GM18951 (cell line): Measurements from ENCODE around the gene IMMP2L.

Experiments used
- POLR2A ChIP-seq: IDR thresholded peaks from 4 replicates; pipeline ENCODE4 v1.6.1; 2011; ENCODE audit warnings: mild to moderate bottlenecking; ENCODE audit not compliant: insufficient read length, insufficient read depth; ENCODE audit errors: extremely low read depth
- in situ Hi-C: fragments of 300-500 bp; cut with MboI; formaldehyde crosslinking; loops from one replicate; pipeline ENCODE4 v1.12.0; 2022; ENCODE audit warnings: low sequenced_read_pairs, mixed read lengths, inconsistent platforms; ENCODE audit not compliant: unreplicated experiment

The IMMP2L gene

DNA sequence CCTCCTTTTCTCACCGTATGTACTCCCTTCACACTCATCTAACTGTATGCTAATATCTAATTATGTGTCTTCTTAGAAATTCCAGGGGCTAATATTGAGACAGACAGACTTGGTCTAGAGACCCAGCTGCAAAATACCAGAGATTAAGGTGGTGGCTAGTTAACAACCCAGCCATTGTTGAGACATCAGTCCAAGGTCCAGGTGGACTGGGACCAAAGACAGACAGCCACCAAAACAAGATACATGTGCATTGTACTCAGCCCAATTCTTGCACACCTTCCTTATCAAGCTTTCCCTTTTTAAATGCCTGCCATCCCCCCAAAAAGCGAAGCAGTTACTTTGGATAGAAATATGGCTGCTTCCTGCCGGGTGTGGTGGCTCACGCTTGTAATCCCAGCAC is 514.7 kb downstream of the IMMP2L start:
- in situ Hi-C loops: no loop called here
- no peak for TF ChIP-seq POLR2A

GRCh38 chr7:111045449-111045848 is 516.8 kb downstream of the IMMP2L start:
- TF ChIP-seq POLR2A: no peak

GRCh38 chr7:111043561-111043960 is 518.7 kb downstream of the IMMP2L start:
- in situ Hi-C loops: no loop called here
- TF ChIP-seq POLR2A: no peak

More at GRCh38 chr7:111045449-111045848, 516.8 kb downstream of the IMMP2L start:
- in situ Hi-C loops: no loop called here

DNA sequence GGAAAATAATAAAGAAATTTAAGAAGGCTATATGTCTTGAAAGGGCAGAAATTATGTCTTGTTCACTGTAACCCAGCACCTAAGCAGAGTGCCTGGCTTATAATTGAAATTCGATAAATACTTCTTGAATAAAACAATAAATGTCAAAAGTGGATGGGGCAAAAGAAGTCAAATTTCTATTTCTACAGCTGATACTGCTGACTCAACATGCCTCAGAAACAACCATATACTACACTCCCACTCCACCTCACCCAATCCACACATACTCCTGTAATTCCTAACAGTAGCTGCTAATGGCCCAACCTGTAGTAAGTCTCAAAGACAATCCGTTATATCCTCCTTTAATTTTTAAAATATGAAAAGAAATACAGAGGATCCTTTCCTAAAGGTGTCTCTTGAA is 519.5 kb downstream of the IMMP2L start:
- in situ Hi-C loops: no loop called here
- no peak for TF ChIP-seq POLR2A

GRCh38 chr7:111041577-111041976 is 520.7 kb downstream of the IMMP2L start:
- in situ Hi-C loops: no loop called here
- no peak for TF ChIP-seq POLR2A

DNA sequence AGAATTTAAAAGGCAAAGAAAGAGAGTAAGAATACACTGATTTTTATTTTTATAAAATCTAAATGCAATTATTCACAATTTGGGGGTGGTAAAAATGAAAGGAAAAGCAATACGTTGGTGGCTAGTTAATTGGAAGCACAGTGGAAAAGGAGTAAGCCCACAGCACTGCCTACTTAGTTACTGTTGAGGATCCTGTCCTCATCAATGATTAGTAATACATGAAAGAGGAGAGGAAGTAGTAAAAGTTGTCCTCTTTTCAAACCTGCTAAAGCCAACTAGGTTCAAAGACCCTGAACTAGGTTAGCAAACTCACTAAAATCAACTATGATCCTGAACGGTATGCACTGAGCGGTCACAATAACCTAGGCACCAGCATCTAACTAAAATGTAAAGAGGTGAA is 524.1 kb downstream of the IMMP2L start:
- TF ChIP-seq POLR2A: no peak
- in situ Hi-C loops: no loop called here

DNA sequence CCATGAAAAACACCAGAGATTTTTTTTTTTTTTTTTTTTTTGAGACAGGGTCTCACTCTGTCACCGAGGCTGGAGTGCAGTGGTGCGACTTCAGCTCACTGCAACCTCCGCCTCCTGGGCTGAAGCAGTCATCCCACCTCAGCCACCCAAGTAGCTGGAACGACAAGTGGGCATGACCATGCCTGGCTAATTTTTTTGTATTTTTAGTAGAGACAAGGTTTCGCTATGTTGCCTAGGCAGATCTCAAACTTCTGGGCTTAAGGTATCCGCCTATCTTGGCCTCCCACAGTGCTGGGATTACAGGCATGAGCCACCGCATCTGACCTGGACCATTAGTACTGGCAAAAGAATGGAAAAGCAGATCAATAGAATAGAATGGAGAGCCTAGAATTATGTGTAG is 530.4 kb downstream of the IMMP2L start:
- in situ Hi-C loops: no loop called here

GRCh38 chr7:111030336-111030735 is 532.0 kb downstream of the IMMP2L start:
- in situ Hi-C loops: no loop called here

More for the DNA sequence above, 530.4 kb downstream of the IMMP2L start:
- no peak for TF ChIP-seq POLR2A

GRCh38 chr7:111029574-111030251 is 532.6 kb downstream of the IMMP2L start:
- in situ Hi-C loops: no loop called here
- no peak for TF ChIP-seq POLR2A

More at GRCh38 chr7:111030336-111030735, 532.0 kb downstream of the IMMP2L start:
- no peak for TF ChIP-seq POLR2A

DNA sequence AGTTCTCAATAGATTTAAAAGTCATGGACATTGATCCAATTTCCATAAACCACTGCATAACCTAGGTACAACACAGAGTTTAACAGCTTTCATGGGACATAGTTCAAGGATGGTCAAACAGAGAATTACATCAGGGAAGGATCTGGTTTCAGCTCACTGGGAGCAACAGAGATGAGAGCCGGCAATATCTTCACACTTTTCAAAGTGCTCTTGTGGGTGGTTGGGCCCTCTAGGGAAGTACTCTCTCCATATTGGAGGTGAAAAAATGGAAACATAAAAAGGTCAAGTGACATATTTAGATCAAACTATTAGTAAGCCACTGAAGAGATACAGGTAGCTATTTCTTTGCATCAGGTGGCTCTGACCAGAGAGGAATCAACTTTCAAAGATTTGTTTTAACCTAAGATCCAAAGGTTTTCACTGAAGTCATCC is 533.1 kb downstream of the IMMP2L start:
- TF ChIP-seq POLR2A: no peak
- in situ Hi-C loops: no loop called here

GRCh38 chr7:111027396-111027795 is 534.9 kb downstream of the IMMP2L start:
- in situ Hi-C loops: no loop called here
- no peak for TF ChIP-seq POLR2A

DNA sequence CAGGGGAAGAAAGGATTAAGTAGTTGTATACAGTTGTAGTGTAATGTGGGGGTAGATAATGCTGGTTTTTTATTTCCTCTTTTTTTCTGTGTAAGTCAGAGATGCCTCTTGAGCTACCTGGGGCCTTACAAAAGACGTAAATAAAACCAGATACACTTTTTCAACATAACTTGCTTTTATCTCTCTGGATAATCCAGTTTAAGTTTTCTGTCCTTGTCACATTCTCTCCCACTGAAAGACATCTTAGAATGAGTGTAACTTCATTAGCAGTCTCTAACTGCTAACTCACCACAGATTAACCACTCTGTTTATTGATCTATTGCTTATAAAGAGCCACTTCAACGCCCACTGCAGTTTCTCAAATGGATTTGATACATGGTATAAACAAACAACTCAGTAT is 535.5 kb downstream of the IMMP2L start:
- TF ChIP-seq POLR2A: no peak
- in situ Hi-C loops: no loop called here

DNA sequence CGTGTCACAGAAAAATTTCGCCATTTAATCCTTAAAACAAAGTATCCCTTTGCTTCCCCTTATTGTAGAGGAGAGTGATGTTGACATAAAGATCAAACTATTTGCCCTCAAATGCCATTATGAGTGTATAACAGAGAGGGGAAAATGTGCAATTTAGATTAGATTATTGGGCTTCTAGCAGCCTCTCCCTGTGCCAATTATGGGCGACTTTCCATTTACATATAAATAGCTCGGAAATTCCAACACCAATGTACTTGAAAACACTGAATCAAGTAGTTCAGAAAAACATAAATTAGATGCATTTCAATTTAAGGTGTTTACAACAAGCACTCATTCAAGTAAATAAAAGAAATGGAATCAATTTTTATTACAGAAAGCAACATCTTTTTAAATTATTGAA is 535.9 kb downstream of the IMMP2L start:
- in situ Hi-C loops: no loop called here
- TF ChIP-seq POLR2A: no peak

DNA sequence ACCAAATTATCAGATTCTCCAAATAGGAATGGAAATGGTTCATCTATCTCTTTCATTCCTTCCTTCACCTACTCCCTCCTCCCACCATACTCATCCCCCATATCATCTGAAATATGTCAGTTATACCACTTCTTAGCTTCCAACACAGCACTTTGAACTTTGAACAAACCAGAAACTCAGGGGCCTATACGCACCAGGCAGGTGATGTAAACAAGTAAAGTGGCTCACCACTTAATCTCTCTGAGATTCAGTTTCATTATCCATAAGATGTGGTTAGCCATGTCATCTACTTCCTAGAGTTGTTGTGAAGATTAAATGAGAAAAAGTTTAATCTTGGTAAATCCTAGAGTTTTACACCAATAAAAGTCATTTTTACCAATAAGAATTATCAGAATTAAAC is 537.3 kb downstream of the IMMP2L start:
- in situ Hi-C loops: no loop called here
- no peak for TF ChIP-seq POLR2A

- TF ChIP-seq POLR2A: no peak
- in situ Hi-C loops: no loop called here
Measured at GRCh38 chr7:111018960-111019736, 543.1 kb downstream of the IMMP2L start.

GRCh38 chr7:111018447-111018846 is 543.8 kb downstream of the IMMP2L start:
- in situ Hi-C loops: no loop called here
- no peak for TF ChIP-seq POLR2A
